Measurements from ENCODE around the gene IFI16.

- no peak for TF ChIP-seq CTCF (conservative IDR thresholded peaks at IDR 0.05; ENCODE audit: low read length)
- TF ChIP-seq EZH2phosphoT487 (IDR thresholded peaks at IDR 0.05; ENCODE audit: borderline replicate concordance, low read depth, low read length) = no peak
Observed at GRCh38 chr1:159084152-159084551, 74.4 kb downstream of the IFI16 start.

Data from OCI-LY7 (cell line).